KOPT-K1 (cell line): ENCODE measurements around the gene TLR8.
"Not testable (repeated sequence)": the region's sequence is repeated elsewhere in the genome, so short reads cannot be mapped to it uniquely, and the experiment has no call there.

ENCODE experiments used
- H3K27ac ChIP-seq: fragments of 200-600 bp; sonication (generic); 2 replicates; pipeline ENCODE4 v1.5.1; 2016; ENCODE audit warnings: antibody characterized with exemption, mild to moderate bottlenecking, low read depth, low read length; ENCODE audit not compliant: poor library complexity, severe bottlenecking
- H3K36me3 ChIP-seq: fragments of 200-600 bp; sonication (generic); 2 replicates; pipeline ENCODE4 v1.5.1; 2017; ENCODE audit warnings: antibody characterized with exemption, mild to moderate bottlenecking, low read length, moderate library complexity; ENCODE audit not compliant: insufficient read depth
- H3K9me3 ChIP-seq: fragments of 200-600 bp; sonication (generic); 2 replicates; pipeline ENCODE4 v1.5.1; 2017; ENCODE audit warnings: antibody characterized with exemption, low read length, mild to moderate bottlenecking; ENCODE audit not compliant: insufficient read depth, poor library complexity, severe bottlenecking

The TLR8 gene

GRCh38 chrX:12919051-12919450 is 12.6 kb downstream of the TLR8 start:
- no peaks in the 10 kb centered on the region for H3K9me3 ChIP-seq

GRCh38 chrX:12919620-12920019 is 13.2 kb downstream of the TLR8 start:
- Histone ChIP-seq H3K36me3 (no peaks in the 10 kb centered on the region), H3K27ac (no peak overlapping the region), H3K9me3 (no peaks in the 10 kb centered on the region)

More at GRCh38 chrX:12919051-12919450, 12.6 kb downstream of the TLR8 start:
- H3K27ac ChIP-seq = no peak overlapping the region
- H3K36me3 ChIP-seq = no peaks in the 10 kb centered on the region

GRCh38 chrX:12920990-12921389 is 14.6 kb downstream of the TLR8 start:
- H3K9me3 ChIP-seq = no peaks in the 10 kb centered on the region
- H3K36me3 ChIP-seq = no peaks in the 10 kb centered on the region
- H3K27ac ChIP-seq = no peak overlapping the region

- H3K9me3 ChIP-seq = no peaks in the 10 kb centered on the region
- no peak overlapping the region for H3K27ac ChIP-seq
- no peaks in the 10 kb centered on the region for H3K36me3 ChIP-seq
These were observed 15.6 kb downstream of the TLR8 start for GRCh38 chrX:12921886-12922598.

- Histone ChIP-seq H3K9me3 (no peaks in the 10 kb centered on the region), H3K36me3 (no peaks in the 10 kb centered on the region), H3K27ac (no peak overlapping the region)
These were observed 16.1 kb downstream of the TLR8 start for GRCh38 chrX:12922599-12922919.

GRCh38 chrX:12929701-12930100 is 23.3 kb downstream of the TLR8 start:
- no peaks in the 10 kb centered on the region for H3K9me3 ChIP-seq
- H3K36me3 ChIP-seq = no peaks in the 10 kb centered on the region
- H3K27ac ChIP-seq = no peak overlapping the region

GRCh38 chrX:12930150-12930549 is 23.7 kb downstream of the TLR8 start:
- no peaks in the 10 kb centered on the region for H3K36me3 ChIP-seq
- no peaks in the 10 kb centered on the region for H3K9me3 ChIP-seq
- H3K27ac ChIP-seq = no peak overlapping the region

GRCh38 chrX:12932244-12932643 is 25.8 kb downstream of the TLR8 start:
- no peaks in the 10 kb centered on the region for H3K36me3 ChIP-seq
- H3K27ac ChIP-seq = no peak overlapping the region
- H3K9me3 ChIP-seq = no peaks in the 10 kb centered on the region

- H3K27ac ChIP-seq = no peak overlapping the region
These were observed 28.4 kb downstream of the TLR8 start for GRCh38 chrX:12934850-12935249.

GRCh38 chrX:12936947-12937346 is 30.5 kb downstream of the TLR8 start:
- no peaks in the 10 kb centered on the region for H3K36me3 ChIP-seq
- H3K27ac ChIP-seq = no peak overlapping the region
- no peaks in the 10 kb centered on the region for H3K9me3 ChIP-seq

More at GRCh38 chrX:12934850-12935249, 28.4 kb downstream of the TLR8 start:
- Histone ChIP-seq H3K9me3 (no peaks in the 10 kb centered on the region), H3K36me3 (no peaks in the 10 kb centered on the region)

GRCh38 chrX:12940471-12940870 is 34.1 kb downstream of the TLR8 start:
- H3K36me3 ChIP-seq, H3K27ac ChIP-seq: not testable (repeated sequence)

GRCh38 chrX:12943592-12943991 is 37.2 kb downstream of the TLR8 start:
- H3K36me3 ChIP-seq, H3K9me3 ChIP-seq, H3K27ac ChIP-seq: not testable (repeated sequence)

More at GRCh38 chrX:12940471-12940870, 34.1 kb downstream of the TLR8 start:
- not testable (repeated sequence) for H3K9me3 ChIP-seq

GRCh38 chrX:12944452-12944851 is 38.0 kb downstream of the TLR8 start:
- H3K27ac ChIP-seq, H3K9me3 ChIP-seq, H3K36me3 ChIP-seq: not testable (repeated sequence)

GRCh38 chrX:12945494-12945893 is 39.1 kb downstream of the TLR8 start:
- no peaks in the 10 kb centered on the region for H3K36me3 ChIP-seq
- H3K9me3 ChIP-seq = no peaks in the 10 kb centered on the region
- no peak overlapping the region for H3K27ac ChIP-seq

GRCh38 chrX:12946406-12946805 is 40.0 kb downstream of the TLR8 start:
- no peaks in the 10 kb centered on the region for H3K36me3 ChIP-seq
- H3K27ac ChIP-seq = peak overlapping the region; percentile 100
- H3K9me3 ChIP-seq = no peaks in the 10 kb centered on the region

GRCh38 chrX:12946838-12947544 is 40.6 kb downstream of the TLR8 start:
- no peaks in the 10 kb centered on the region for H3K9me3 ChIP-seq
- peak overlapping the region; percentile 100 for H3K27ac ChIP-seq
- no peaks in the 10 kb centered on the region for H3K36me3 ChIP-seq
